HCT116 (cell line): ENCODE measurements around the gene HNRNPUL2.

Experiments used
- CEBPB ChIP-seq: IDR thresholded peaks from 2 replicates; pipeline ENCODE4 v1.6.1; 2012; ENCODE audit warnings: low read depth
- ELF1 ChIP-seq: IDR thresholded peaks from 2 replicates; pipeline ENCODE4 v1.6.1; 2012; ENCODE audit warnings: low read depth, borderline replicate concordance
- POLR2A ChIP-seq: IDR thresholded peaks from 2 replicates; pipeline ENCODE4 v1.7.0; 2011; ENCODE audit warnings: borderline replicate concordance; ENCODE audit not compliant: insufficient read depth, insufficient read length; ENCODE audit errors: extremely low read depth
- POLR2AphosphoS5 ChIP-seq: IDR thresholded peaks from 2 replicates; pipeline ENCODE4 v1.6.1; 2011; ENCODE audit warnings: mild to moderate bottlenecking, low read depth, low read length, moderate library complexity
- RAD21 ChIP-seq: IDR thresholded peaks from 2 replicates; pipeline ENCODE4 v1.6.1; 2012; ENCODE audit warnings: low read depth, mild to moderate bottlenecking
- SIN3A ChIP-seq: IDR thresholded peaks from 2 replicates; pipeline ENCODE4 v1.6.1; 2012; ENCODE audit warnings: low read depth
- ZFX ChIP-seq: fragments of 450-650 bp; IDR thresholded peaks from 2 replicates; pipeline ENCODE4 v1.6.1; 2017
- TF ChIP-seq, protein P1 (sequence below): IDR thresholded peaks from 2 replicates; pipeline ENCODE4 v1.6.1; 2012; ENCODE audit warnings: low read depth
- TF ChIP-seq, protein P2 (sequence below): IDR thresholded peaks from 2 replicates; pipeline ENCODE4 v1.6.1; 2012
- TF ChIP-seq, protein P3 (sequence below), 3 experiments: fragments of 200-600 bp in 1 of 3; sonication (generic) in 1 of 3; IDR thresholded peaks in 2 of 3; conservative IDR thresholded peaks in 1 of 3; 2 replicates each; pipeline ENCODE4 v1.5.1; 2012 to 2017; ENCODE audit warnings: low read depth in 2 of 3, low read length in 2 of 3, antibody characterized with exemption in 1 of 3, borderline replicate concordance in 1 of 3, control low read depth in 1 of 3, mild to moderate bottlenecking in 1 of 3, mixed read lengths in 1 of 3, mixed run types in 1 of 3, moderate library complexity in 1 of 3; ENCODE audit not compliant: insufficient read depth in 1 of 3

DNA sequence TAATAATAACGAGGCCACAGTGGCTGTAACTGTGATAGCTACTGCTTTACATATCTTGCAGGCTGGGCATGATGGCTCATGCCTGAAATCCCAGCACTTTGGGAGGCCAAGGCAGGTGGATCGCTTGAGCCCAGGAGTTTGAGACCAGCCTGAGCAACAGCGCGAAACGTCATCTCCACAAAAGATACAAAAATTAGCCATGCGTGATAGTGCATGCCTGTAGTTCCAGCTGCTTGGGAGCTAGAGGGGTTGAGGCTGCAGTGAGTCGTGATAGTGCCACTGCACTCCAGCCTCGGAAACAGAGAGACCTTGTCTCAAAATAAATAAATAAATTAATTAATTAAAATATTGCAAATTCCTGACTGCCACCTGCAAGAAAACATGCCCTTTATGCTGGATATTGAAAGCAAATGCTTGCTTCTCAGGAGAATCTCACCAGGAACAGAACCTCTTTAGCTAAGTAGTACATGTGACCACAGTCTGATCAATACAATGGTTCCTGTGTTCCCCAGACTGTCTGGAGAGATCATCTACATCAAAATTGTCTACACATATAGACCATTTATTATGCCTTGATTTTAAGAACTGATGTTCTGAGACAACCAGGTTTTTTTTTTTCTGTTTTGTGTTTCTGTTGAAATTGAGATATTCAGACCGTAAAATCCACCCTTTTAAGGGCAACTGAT, 20.4 kb upstream of the HNRNPUL2 start:
- TF ChIP-seq, protein P1, sequence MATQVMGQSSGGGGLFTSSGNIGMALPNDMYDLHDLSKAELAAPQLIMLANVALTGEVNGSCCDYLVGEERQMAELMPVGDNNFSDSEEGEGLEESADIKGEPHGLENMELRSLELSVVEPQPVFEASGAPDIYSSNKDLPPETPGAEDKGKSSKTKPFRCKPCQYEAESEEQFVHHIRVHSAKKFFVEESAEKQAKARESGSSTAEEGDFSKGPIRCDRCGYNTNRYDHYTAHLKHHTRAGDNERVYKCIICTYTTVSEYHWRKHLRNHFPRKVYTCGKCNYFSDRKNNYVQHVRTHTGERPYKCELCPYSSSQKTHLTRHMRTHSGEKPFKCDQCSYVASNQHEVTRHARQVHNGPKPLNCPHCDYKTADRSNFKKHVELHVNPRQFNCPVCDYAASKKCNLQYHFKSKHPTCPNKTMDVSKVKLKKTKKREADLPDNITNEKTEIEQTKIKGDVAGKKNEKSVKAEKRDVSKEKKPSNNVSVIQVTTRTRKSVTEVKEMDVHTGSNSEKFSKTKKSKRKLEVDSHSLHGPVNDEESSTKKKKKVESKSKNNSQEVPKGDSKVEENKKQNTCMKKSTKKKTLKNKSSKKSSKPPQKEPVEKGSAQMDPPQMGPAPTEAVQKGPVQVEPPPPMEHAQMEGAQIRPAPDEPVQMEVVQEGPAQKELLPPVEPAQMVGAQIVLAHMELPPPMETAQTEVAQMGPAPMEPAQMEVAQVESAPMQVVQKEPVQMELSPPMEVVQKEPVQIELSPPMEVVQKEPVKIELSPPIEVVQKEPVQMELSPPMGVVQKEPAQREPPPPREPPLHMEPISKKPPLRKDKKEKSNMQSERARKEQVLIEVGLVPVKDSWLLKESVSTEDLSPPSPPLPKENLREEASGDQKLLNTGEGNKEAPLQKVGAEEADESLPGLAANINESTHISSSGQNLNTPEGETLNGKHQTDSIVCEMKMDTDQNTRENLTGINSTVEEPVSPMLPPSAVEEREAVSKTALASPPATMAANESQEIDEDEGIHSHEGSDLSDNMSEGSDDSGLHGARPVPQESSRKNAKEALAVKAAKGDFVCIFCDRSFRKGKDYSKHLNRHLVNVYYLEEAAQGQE, result no peak
- TF ChIP-seq, protein P2, sequence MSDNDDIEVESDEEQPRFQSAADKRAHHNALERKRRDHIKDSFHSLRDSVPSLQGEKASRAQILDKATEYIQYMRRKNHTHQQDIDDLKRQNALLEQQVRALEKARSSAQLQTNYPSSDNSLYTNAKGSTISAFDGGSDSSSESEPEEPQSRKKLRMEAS, result no peak
- TF ChIP-seq, protein P3, sequence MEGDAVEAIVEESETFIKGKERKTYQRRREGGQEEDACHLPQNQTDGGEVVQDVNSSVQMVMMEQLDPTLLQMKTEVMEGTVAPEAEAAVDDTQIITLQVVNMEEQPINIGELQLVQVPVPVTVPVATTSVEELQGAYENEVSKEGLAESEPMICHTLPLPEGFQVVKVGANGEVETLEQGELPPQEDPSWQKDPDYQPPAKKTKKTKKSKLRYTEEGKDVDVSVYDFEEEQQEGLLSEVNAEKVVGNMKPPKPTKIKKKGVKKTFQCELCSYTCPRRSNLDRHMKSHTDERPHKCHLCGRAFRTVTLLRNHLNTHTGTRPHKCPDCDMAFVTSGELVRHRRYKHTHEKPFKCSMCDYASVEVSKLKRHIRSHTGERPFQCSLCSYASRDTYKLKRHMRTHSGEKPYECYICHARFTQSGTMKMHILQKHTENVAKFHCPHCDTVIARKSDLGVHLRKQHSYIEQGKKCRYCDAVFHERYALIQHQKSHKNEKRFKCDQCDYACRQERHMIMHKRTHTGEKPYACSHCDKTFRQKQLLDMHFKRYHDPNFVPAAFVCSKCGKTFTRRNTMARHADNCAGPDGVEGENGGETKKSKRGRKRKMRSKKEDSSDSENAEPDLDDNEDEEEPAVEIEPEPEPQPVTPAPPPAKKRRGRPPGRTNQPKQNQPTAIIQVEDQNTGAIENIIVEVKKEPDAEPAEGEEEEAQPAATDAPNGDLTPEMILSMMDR (IDR thresholded peaks at IDR 0.05 in 2 of 3, conservative IDR thresholded peaks at IDR 0.05 in 1 of 3; ENCODE audit: borderline replicate concordance in 1 of 3, insufficient read depth in 1 of 3, low read depth in 2 of 3, low read length in 2 of 3), result no peak
- TF ChIP-seq SIN3A (no peak), RAD21 (no peak), CEBPB (no peak), ELF1 (no peak), ZFX (no peak), POLR2A (no peak), POLR2AphosphoS5 (no peak)
